ENCODE data around the gene SHISA4. TPM values are rescaled to one million over a fixed set of nuclear protein-coding genes. Genes with fewer than 3 reads are reported as not detected.

The SHISA4 gene
- total RNA-seq, 1 donor from 2014 or later = 10.1 TPM

- peak; percentile 87 for DNase-seq (ENCODE audit: low read depth)
- H3K27me3 Mint-ChIP-seq (ENCODE audit: low read depth, unreplicated experiment) = peaks cover 19% of the 10 kb centered on the region
- Histone ChIP-seq H3K36me3 (ENCODE audit: insufficient read depth, low read length) (no peaks in the 10 kb centered on the region), H3K9ac (ENCODE audit: low read length) (no peak overlapping the region), H3K4me1 (ENCODE audit: insufficient read depth, low read length) (peaks cover 10% of the 10 kb centered on the region), H3K4me2 (ENCODE audit: low read length) (peak overlapping the region; percentile 26), H4K20me1 (ENCODE audit: insufficient read depth, low read length) (no peaks in the 10 kb centered on the region), H3K27me3 (ENCODE audit: insufficient read depth, low read length) (no peaks in the 10 kb centered on the region), H2AFZ (ENCODE audit: low read depth, low read length) (no peak overlapping the region), H3K79me2 (ENCODE audit: insufficient read depth, low read length) (no peaks in the 10 kb centered on the region), H3K27ac (ENCODE audit: low read depth, low read length) (no peak overlapping the region), H3K4me3 (ENCODE audit: insufficient read depth, low read depth, low read length) (no peak overlapping the region), H3K9me3 (ENCODE audit: insufficient read depth, low read depth, low read length) (no peaks in the 10 kb centered on the region)
- peaks cover 17% of the 10 kb centered on the region for H3K4me1 Mint-ChIP-seq (ENCODE audit: low read depth, unreplicated experiment)
- peaks cover 3% of the 10 kb centered on the region for H3K9me3 Mint-ChIP-seq (ENCODE audit: unreplicated experiment)
- TF ChIP-seq EZH2 (IDR thresholded peaks at IDR 0.05; ENCODE audit: insufficient read depth, low read length) = no peak
- TF ChIP-seq, protein P1, sequence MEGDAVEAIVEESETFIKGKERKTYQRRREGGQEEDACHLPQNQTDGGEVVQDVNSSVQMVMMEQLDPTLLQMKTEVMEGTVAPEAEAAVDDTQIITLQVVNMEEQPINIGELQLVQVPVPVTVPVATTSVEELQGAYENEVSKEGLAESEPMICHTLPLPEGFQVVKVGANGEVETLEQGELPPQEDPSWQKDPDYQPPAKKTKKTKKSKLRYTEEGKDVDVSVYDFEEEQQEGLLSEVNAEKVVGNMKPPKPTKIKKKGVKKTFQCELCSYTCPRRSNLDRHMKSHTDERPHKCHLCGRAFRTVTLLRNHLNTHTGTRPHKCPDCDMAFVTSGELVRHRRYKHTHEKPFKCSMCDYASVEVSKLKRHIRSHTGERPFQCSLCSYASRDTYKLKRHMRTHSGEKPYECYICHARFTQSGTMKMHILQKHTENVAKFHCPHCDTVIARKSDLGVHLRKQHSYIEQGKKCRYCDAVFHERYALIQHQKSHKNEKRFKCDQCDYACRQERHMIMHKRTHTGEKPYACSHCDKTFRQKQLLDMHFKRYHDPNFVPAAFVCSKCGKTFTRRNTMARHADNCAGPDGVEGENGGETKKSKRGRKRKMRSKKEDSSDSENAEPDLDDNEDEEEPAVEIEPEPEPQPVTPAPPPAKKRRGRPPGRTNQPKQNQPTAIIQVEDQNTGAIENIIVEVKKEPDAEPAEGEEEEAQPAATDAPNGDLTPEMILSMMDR (IDR thresholded peaks at IDR 0.05; ENCODE audit: insufficient read depth, low read depth, low read length) = peak; percentile 91
- peak overlapping the region; percentile 55 for H3K27ac Mint-ChIP-seq (ENCODE audit: unreplicated experiment)
- FAIRE-seq = peak; percentile 99
- peaks cover 34% of the 10 kb centered on the region for H3K36me3 Mint-ChIP-seq (ENCODE audit: low read depth, unreplicated experiment)
- peak overlapping the region; percentile 40 for H3K4me3 Mint-ChIP-seq (ENCODE audit: unreplicated experiment)
Measured at GRCh38 chr1:201895913-201896807, 7.5 kb downstream of the SHISA4 start.

DNA sequence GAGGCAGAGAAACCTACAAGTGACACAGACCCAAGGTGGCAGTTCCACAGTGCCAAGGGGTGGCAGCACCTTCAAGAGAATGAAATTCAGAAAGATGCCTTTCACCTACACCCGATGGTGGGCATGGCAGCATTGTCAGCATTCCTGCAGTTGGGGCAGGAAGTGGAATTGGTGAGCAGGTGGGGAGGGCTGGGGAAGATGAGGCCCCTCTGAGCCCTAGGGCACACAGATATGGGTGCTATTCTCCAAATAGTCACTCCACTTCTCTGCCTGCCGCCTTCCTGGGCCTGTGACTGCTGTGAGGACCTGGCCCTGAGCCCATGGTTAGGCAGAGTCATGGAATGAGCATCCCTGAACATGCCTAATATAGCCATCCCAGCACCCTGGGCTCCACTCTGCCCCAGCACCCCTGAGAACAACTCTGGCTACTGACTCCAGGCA, 8.3 kb downstream of the SHISA4 start:
- no peak overlapping the region for H3K9ac ChIP-seq (ENCODE audit: low read length)
- Mint-ChIP-seq H3K4me1 (ENCODE audit: low read depth, unreplicated experiment) (peaks cover 17% of the 10 kb centered on the region), H3K9me3 (ENCODE audit: unreplicated experiment) (peaks cover 3% of the 10 kb centered on the region), H3K36me3 (ENCODE audit: low read depth, unreplicated experiment) (peaks cover 34% of the 10 kb centered on the region), H3K27ac (ENCODE audit: unreplicated experiment) (no peak overlapping the region), H3K27me3 (ENCODE audit: low read depth, unreplicated experiment) (peaks cover 16% of the 10 kb centered on the region), H3K4me3 (ENCODE audit: unreplicated experiment) (no peak overlapping the region)
- H3K36me3 ChIP-seq (ENCODE audit: insufficient read depth, low read length) = no peaks in the 10 kb centered on the region
- H3K4me1 ChIP-seq (ENCODE audit: insufficient read depth, low read length) = peaks cover 10% of the 10 kb centered on the region
- H2AFZ ChIP-seq (ENCODE audit: low read depth, low read length) = no peak overlapping the region
- TF ChIP-seq, protein P1 (IDR thresholded peaks at IDR 0.05; ENCODE audit: insufficient read depth, low read depth, low read length) = no peak
- no peak for TF ChIP-seq EZH2 (IDR thresholded peaks at IDR 0.05; ENCODE audit: insufficient read depth, low read length)
- H4K20me1 ChIP-seq (ENCODE audit: insufficient read depth, low read length) = no peaks in the 10 kb centered on the region
- FAIRE-seq = no peak
- H3K27ac ChIP-seq (ENCODE audit: low read depth, low read length) = no peak overlapping the region
- peak overlapping the region; percentile 0 for H3K4me2 ChIP-seq (ENCODE audit: low read length)
- H3K27me3 ChIP-seq (ENCODE audit: insufficient read depth, low read length) = no peaks in the 10 kb centered on the region
- DNase-seq (ENCODE audit: low read depth) = peak; percentile 60
- no peaks in the 10 kb centered on the region for H3K79me2 ChIP-seq (ENCODE audit: insufficient read depth, low read length)
- H3K9me3 ChIP-seq (ENCODE audit: insufficient read depth, low read depth, low read length) = no peaks in the 10 kb centered on the region
- H3K4me3 ChIP-seq (ENCODE audit: insufficient read depth, low read depth, low read length) = no peak overlapping the region
